Measurements from ENCODE around the gene HJV. TPM values are rescaled to one million over a fixed set of nuclear protein-coding genes. Genes with fewer than 3 reads are reported as not detected.

HJV gene
- total RNA-seq, 1 donor from 2014 or later: not detected

DNA sequence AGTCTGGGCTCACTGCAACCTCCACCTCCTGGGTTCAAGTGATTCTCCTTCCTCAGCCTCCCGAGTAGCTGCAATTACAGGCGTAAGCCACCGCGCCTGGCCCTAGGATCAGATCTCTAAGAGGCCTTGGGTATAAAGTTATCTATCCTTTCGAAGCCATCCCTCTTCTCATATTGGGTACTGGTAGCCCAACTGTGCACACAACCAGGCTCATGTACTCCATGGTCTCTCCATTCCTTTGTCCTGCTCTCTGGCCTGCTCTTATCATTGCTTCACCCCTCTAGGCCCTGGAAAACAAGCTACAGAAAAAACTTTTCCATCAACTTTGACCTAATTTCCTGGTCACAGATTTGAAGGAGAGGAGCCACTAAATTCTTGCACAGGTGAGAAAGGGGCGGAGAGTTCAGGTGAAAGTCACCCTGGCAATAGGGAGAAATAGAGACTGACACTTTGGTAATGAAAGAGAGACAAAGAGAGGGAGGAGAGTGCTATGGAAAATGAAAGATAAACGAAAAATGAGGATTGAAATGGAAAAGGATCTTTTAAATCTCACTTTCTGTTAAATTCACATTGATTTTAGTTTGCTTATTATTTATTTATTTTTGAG, 31.2 kb downstream of the HJV start:
- peaks cover 38% of the 10 kb centered on the region for H3K4me1 Mint-ChIP-seq
- no peak overlapping the region for H3K27ac Mint-ChIP-seq (ENCODE audit: unreplicated experiment)
- H3K9me3 Mint-ChIP-seq: no peaks in the 10 kb centered on the region
- DNase-seq (ENCODE audit: low read depth, low spot score): no peak
- H3K27me3 Mint-ChIP-seq (ENCODE audit: low read depth): no peaks in the 10 kb centered on the region
- peak overlapping the region; percentile 28 for H3K4me3 Mint-ChIP-seq
- TF ChIP-seq, protein P1, sequence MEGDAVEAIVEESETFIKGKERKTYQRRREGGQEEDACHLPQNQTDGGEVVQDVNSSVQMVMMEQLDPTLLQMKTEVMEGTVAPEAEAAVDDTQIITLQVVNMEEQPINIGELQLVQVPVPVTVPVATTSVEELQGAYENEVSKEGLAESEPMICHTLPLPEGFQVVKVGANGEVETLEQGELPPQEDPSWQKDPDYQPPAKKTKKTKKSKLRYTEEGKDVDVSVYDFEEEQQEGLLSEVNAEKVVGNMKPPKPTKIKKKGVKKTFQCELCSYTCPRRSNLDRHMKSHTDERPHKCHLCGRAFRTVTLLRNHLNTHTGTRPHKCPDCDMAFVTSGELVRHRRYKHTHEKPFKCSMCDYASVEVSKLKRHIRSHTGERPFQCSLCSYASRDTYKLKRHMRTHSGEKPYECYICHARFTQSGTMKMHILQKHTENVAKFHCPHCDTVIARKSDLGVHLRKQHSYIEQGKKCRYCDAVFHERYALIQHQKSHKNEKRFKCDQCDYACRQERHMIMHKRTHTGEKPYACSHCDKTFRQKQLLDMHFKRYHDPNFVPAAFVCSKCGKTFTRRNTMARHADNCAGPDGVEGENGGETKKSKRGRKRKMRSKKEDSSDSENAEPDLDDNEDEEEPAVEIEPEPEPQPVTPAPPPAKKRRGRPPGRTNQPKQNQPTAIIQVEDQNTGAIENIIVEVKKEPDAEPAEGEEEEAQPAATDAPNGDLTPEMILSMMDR (conservative IDR thresholded peaks at IDR 0.05): no peak
- peaks cover 26% of the 10 kb centered on the region for H3K36me3 Mint-ChIP-seq (ENCODE audit: low read depth)

DNA sequence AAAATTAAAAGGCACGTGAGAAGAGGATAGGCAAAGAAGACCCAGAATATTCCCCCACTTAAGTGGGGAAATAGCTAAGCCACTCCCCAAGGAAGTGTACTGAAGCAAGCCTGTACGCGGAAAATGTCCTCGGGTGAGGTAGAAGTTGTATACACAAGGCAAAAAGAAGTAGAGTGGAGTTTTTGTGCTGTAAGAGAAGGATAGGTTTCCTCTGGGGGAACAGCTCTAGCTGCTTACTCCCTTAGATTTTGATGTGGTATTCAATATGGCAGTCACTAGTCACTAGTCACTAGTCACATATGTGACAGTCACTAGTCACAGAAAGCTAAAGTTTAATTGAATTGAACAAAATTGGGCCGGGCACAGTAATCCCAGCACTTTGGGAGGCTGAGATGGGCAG, 32.8 kb downstream of the HJV start:
- H3K9me3 Mint-ChIP-seq: no peaks in the 10 kb centered on the region
- H3K27me3 Mint-ChIP-seq (ENCODE audit: low read depth): no peaks in the 10 kb centered on the region
- TF ChIP-seq, protein P1 (conservative IDR thresholded peaks at IDR 0.05): no peak
- no peak overlapping the region for H3K27ac Mint-ChIP-seq (ENCODE audit: unreplicated experiment)
- H3K36me3 Mint-ChIP-seq (ENCODE audit: low read depth): peaks cover 13% of the 10 kb centered on the region
- peaks cover 34% of the 10 kb centered on the region for H3K4me1 Mint-ChIP-seq
- no peak overlapping the region for H3K4me3 Mint-ChIP-seq
- no peak for DNase-seq (ENCODE audit: low read depth, low spot score)

DNA sequence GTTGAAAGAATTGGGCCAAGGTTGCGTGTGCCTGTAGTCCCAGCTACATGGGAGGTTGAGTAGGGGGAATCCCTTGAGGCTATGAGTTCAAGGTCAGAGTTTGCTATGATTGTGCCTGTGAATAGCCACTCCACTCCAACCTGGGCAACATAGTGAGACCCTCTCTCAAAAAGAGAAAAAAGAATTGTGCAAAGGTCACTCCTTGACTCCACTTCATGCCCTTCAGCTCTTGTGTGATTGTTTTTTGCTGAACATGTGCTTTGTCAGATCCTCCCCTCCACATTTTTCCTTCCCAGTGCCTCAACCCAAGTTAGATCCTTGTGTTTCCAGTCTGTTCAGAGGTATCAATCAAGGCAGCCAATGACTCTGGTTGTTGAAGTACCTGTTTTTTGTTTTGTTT, 33.6 kb downstream of the HJV start:
- no peaks in the 10 kb centered on the region for H3K27me3 Mint-ChIP-seq (ENCODE audit: low read depth)
- no peaks in the 10 kb centered on the region for H3K9me3 Mint-ChIP-seq
- H3K36me3 Mint-ChIP-seq (ENCODE audit: low read depth): peaks cover 7% of the 10 kb centered on the region
- DNase-seq (ENCODE audit: low read depth, low spot score): no peak
- TF ChIP-seq, protein P1 (conservative IDR thresholded peaks at IDR 0.05): no peak
- H3K4me3 Mint-ChIP-seq: no peak overlapping the region
- H3K27ac Mint-ChIP-seq (ENCODE audit: unreplicated experiment): no peak overlapping the region
- peaks cover 29% of the 10 kb centered on the region for H3K4me1 Mint-ChIP-seq

DNA sequence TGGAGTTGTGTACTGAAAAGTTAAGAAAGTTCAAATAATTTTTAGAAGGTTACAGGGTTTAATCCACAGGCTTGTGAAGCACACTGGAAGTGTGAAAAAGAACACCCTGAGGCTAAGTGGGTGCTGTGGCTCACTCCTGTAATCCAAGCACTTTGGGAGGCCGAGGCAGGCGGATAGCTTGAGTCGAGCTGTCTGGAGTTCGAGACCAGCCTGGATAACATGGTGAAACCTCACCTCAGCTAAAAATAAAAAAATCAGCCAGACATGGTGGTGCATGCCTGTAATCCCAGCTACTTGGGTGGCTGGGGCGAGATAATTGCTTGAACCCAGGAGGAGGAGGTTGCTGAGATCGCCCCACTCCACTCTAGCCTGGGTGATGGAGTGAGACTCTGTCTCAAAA, 35.0 kb downstream of the HJV start:
- H3K27me3 Mint-ChIP-seq (ENCODE audit: low read depth): no peaks in the 10 kb centered on the region
- peaks cover 23% of the 10 kb centered on the region for H3K4me1 Mint-ChIP-seq
- no peak overlapping the region for H3K4me3 Mint-ChIP-seq
- TF ChIP-seq, protein P1 (conservative IDR thresholded peaks at IDR 0.05): no peak
- H3K9me3 Mint-ChIP-seq: no peaks in the 10 kb centered on the region
- H3K36me3 Mint-ChIP-seq (ENCODE audit: low read depth): peaks cover under 1% of the 10 kb centered on the region
- no peak overlapping the region for H3K27ac Mint-ChIP-seq (ENCODE audit: unreplicated experiment)
- no peak for DNase-seq (ENCODE audit: low read depth, low spot score)

DNA sequence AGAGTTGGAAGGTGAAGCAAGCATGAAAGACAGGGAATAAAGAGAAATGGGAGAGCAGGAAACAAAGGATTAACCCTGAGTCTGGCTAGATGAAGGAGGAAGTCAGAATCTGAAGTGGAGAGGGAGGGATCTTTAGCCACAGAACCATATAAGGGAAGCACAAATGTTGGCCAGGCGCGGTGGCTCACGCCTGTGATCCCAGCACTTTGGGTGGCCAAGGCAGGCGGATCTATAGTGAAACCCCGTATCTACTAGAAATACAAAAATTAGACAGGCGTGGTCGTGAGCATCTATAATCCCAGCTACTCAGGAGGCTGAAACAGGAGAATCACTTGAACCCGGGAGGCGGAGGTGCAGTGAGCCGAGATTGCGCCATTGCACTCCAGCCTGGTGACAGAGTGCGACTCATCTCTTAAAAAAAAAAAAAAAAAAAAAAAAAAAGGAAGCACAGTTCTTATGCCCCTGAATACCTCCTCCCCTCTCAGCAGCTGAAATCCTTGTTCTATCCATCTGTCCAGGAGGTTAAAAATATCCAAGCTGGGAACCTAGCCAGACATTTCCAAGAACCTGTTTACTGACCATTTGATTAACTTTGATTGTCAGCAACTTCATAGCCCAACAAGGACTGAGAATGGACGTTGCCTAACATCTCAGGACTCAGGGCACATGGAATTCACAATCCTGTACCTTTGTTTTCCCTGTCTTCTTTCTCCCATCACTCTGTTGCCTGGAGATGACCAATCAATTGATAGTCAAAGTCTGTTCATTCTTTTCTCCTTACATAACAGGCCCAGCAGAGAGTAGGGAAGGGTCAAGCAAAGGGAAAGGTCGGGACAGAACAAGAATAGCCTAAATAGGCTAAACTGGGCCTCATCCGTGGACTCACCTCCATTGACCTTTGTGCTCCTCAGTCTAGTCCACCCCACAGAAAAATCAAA, 35.8 kb downstream of the HJV start:
- H3K4me1 Mint-ChIP-seq: peaks cover 23% of the 10 kb centered on the region
- no peaks in the 10 kb centered on the region for H3K36me3 Mint-ChIP-seq (ENCODE audit: low read depth)
- peak overlapping the region; percentile 47 for H3K4me3 Mint-ChIP-seq
- no peak for DNase-seq (ENCODE audit: low read depth, low spot score)
- peak overlapping the region; percentile 91 for H3K27ac Mint-ChIP-seq (ENCODE audit: unreplicated experiment)
- H3K27me3 Mint-ChIP-seq (ENCODE audit: low read depth): no peaks in the 10 kb centered on the region
- TF ChIP-seq, protein P1 (conservative IDR thresholded peaks at IDR 0.05): no peak
- no peaks in the 10 kb centered on the region for H3K9me3 Mint-ChIP-seq
